A673 (cell line): ENCODE results near the gene TMED7. TPM values are rescaled to one million over a fixed set of nuclear protein-coding genes. Genes with fewer than 3 reads are reported as not detected.

Experiments used
- BruUV-seq: library from RNA; stranded (reverse); fragments of 400-500 nt; replicated peaks from 2 replicates; lab custom pipeline; 2021; lab: Mats Ljungman, UMichigan
- CTCF ChIA-PET: fragments of 300-600 bp; sonication (Branson Sonifier 250); formaldehyde crosslinking; loops from one replicate; lab custom pipeline; 2022; ENCODE audit warnings: antibody characterized with exemption; lab: Charles Lee
- POLR2A ChIA-PET: fragments of 300-600 bp; sonication (Branson Sonifier 250); formaldehyde crosslinking; loops from one replicate; lab custom pipeline; 2022; ENCODE audit warnings: antibody characterized with exemption; ENCODE audit not compliant: low non-redundant PET; lab: Charles Lee
- DNase-seq: peaks from one replicate; pipeline ENCODE4 v3.0.0-alpha.2; 2015; ENCODE audit warnings: low spot score
- H3K27ac ChIP-seq: fragments of 200-600 bp; sonication (generic); 2 replicates; pipeline ENCODE4 v1.5.1; 2016; ENCODE audit warnings: mixed run types, low read depth, mild to moderate bottlenecking, mixed read lengths, antibody characterized with exemption, low read length; ENCODE audit not compliant: poor library complexity, severe bottlenecking
- H3K27me3 ChIP-seq: fragments of 200-600 bp; sonication (generic); replicated peaks from 2 replicates; pipeline ENCODE4 v1.6.1; 2017; ENCODE audit warnings: mixed run types, low read depth, mild to moderate bottlenecking, mixed read lengths, antibody characterized with exemption, low read length; ENCODE audit not compliant: insufficient read depth, poor library complexity
- H3K36me3 ChIP-seq: fragments of 200-600 bp; sonication (generic); 2 replicates; pipeline ENCODE4 v1.6.1; 2016; ENCODE audit warnings: mixed run types, mild to moderate bottlenecking, mixed read lengths, antibody characterized with exemption, low read length; ENCODE audit not compliant: insufficient read depth, poor library complexity, severe bottlenecking
- H3K4me1 ChIP-seq: fragments of 200-600 bp; sonication (generic); 2 replicates; pipeline ENCODE4 v1.6.1; 2017; ENCODE audit warnings: mixed run types, mild to moderate bottlenecking, mixed read lengths, antibody characterized with exemption, low read length; ENCODE audit not compliant: insufficient read depth, poor library complexity, severe bottlenecking
- H3K4me3 ChIP-seq: fragments of 200-600 bp; sonication (generic); 2 replicates; pipeline ENCODE4 v1.5.1; 2016; ENCODE audit warnings: low read depth, mixed run types, mild to moderate bottlenecking, mixed read lengths, low read length; ENCODE audit not compliant: poor library complexity, severe bottlenecking
- H3K9me3 ChIP-seq: fragments of 200-600 bp; sonication (generic); 2 replicates; pipeline ENCODE4 v1.6.1; 2016; ENCODE audit warnings: mixed run types, low read depth, mild to moderate bottlenecking, mixed read lengths, antibody characterized with exemption, low read length; ENCODE audit not compliant: poor library complexity, severe bottlenecking
- EZH2 ChIP-seq: fragments of 200-600 bp; sonication (generic); IDR thresholded peaks from 2 replicates; pipeline ENCODE4 v1.6.1; 2017; ENCODE audit warnings: borderline replicate concordance, low read depth, mild to moderate bottlenecking, mixed read lengths, antibody characterized with exemption, low read length; ENCODE audit not compliant: poor library complexity, severe bottlenecking
- intact Hi-C: fragments of 100-400 bp; cut with micrococcal nuclease; formaldehyde crosslinking; loops from one replicate; pipeline ENCODE4 v1.10.0; 2022; ENCODE audit not compliant: unreplicated experiment
- total RNA-seq: library from RNA; stranded (reverse); gene quantifications from 2 replicates; pipeline ENCODE4 v1.2.3, GENCODE V29; 2021
- TF ChIP-seq, protein P1 (sequence below): fragments of 300-800, 200-600 bp; sonication (generic); conservative IDR thresholded peaks from 2 replicates; pipeline ENCODE4 v1.5.1; 2017; ENCODE audit warnings: low read depth, mild to moderate bottlenecking, antibody characterized with exemption, low read length, moderate library complexity, mixed read lengths

The TMED7 gene
- total RNA-seq, 1 experiment from 2014 or later = 62.8 TPM

DNA sequence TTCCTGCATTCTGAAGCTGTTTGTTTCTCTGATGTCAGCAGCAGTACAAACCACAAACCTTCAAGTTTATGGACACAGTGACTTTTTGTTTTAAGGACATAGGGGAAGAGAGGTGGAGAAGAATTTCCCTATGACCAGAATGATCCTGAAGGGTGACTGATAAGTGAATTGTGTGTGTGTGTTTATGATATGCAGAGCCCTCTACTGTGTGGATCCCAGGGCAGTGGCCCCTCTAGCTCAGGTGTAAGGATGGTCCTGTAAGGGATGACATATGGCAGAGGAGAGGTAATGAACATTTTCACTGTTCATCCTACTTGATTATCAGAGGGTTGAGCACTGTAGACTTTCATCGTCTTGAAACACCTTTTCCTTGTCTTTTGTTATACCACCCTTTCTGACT is 30.6 kb upstream of the TMED7 start:
- TF ChIP-seq EZH2 = no peak
- TF ChIP-seq, protein P1, sequence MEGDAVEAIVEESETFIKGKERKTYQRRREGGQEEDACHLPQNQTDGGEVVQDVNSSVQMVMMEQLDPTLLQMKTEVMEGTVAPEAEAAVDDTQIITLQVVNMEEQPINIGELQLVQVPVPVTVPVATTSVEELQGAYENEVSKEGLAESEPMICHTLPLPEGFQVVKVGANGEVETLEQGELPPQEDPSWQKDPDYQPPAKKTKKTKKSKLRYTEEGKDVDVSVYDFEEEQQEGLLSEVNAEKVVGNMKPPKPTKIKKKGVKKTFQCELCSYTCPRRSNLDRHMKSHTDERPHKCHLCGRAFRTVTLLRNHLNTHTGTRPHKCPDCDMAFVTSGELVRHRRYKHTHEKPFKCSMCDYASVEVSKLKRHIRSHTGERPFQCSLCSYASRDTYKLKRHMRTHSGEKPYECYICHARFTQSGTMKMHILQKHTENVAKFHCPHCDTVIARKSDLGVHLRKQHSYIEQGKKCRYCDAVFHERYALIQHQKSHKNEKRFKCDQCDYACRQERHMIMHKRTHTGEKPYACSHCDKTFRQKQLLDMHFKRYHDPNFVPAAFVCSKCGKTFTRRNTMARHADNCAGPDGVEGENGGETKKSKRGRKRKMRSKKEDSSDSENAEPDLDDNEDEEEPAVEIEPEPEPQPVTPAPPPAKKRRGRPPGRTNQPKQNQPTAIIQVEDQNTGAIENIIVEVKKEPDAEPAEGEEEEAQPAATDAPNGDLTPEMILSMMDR = no peak
- BruUV-seq = no TSS peak
- no peaks in the 10 kb centered on the region for H3K9me3 ChIP-seq
- H3K4me1 ChIP-seq = no peaks in the 10 kb centered on the region
- H3K27ac ChIP-seq = no peak overlapping the region
- intact Hi-C loops = no loop called here
- H3K27me3 ChIP-seq = peaks cover 24% of the 10 kb centered on the region
- no peaks in the 10 kb centered on the region for H3K36me3 ChIP-seq
- ChIA-PET CTCF (no interaction called here), POLR2A (no interaction called here)
- no peak for DNase-seq
- no peak overlapping the region for H3K4me3 ChIP-seq

DNA sequence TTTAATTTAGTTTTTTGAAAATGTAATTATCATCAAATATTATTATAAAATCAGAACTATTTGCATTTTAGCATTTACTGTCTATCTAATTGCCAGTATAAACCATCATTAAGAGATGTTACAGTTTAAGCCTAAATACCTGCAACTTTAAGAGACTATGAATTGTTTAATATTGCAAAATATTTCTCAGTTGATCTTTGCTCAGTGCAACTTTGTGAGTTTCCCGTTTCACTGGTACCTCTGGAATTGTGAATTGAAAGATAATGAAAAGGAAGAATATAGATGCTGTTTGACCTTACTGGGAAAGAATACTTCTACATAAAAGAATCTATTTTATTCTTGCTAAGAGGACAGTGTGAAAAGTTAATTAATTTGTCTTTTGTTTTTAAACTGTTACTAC is 30.2 kb upstream of the TMED7 start:
- POLR2A ChIA-PET = no interaction called here
- Histone ChIP-seq H3K4me3 (no peak overlapping the region), H3K27ac (no peak overlapping the region), H3K36me3 (no peaks in the 10 kb centered on the region), H3K27me3 (peaks cover 20% of the 10 kb centered on the region), H3K4me1 (no peaks in the 10 kb centered on the region), H3K9me3 (no peaks in the 10 kb centered on the region)
- BruUV-seq = no TSS peak
- no peak for DNase-seq
- TF ChIP-seq, protein P1 = no peak
- TF ChIP-seq EZH2 = no peak
- CTCF ChIA-PET = no interaction called here
- intact Hi-C loops = no loop called here

DNA sequence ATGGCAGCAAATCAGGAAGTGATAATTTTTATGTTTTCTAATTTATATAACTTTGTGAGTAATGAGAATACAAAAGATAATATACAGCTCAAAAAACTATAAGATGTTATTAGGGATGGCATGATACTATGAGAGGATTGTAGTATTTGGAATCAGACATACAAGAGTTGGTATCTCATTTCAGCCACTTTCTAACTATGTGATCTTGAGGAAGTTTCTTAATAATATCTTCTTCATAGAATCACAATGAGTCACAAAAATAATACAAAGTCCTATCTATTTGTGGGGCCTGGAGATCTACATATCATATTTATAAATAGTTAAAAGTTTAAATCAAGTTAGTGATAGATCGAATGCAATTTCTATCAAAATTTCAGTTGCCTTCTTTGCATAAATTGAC is 23.7 kb upstream of the TMED7 start:
- Histone ChIP-seq H3K4me3 (no peak overlapping the region), H3K4me1 (no peaks in the 10 kb centered on the region), H3K36me3 (no peaks in the 10 kb centered on the region), H3K27me3 (peaks cover 4% of the 10 kb centered on the region), H3K9me3 (no peaks in the 10 kb centered on the region), H3K27ac (no peak overlapping the region)
- ChIA-PET POLR2A (interaction anchor here (0.6 kb wide), 1 partner anchor 8 kb away, joined by 8 read pairs; no protein-coding TSS in a partner anchor), CTCF (no interaction called here)
- no peak for TF ChIP-seq EZH2
- TF ChIP-seq, protein P1 = no peak
- DNase-seq = no peak
- no TSS peak for BruUV-seq
- intact Hi-C loops = no loop called here
